Activated T-cell treated with anti-CD3 and anti-CD28 coated beads, Interleukin-2, amount 50 U/mL, for 72 hours (primary cell): ENCODE data around the gene ATP6V0B. TPM values are rescaled to one million over a fixed set of nuclear protein-coding genes. Genes with fewer than 3 reads are reported as not detected.

Experiments
- ATAC-seq, 2 donors: fragments of 150-1000 bp; cut with Tn5 transposase; replicated peaks in 1 of 2; 2 replicates each; pipeline ENCODE4 v1.10.0; 2021; ENCODE audit warnings: moderate library complexity in 2 of 2, mild to moderate bottlenecking in 1 of 2
- DNase-seq, 2 donors: peaks; one replicate each; pipeline ENCODE4 v3.0.0; 2021 to 2022; ENCODE audit warnings: mixed read lengths in 1 of 2
- H3K27ac Mint-ChIP-seq: one replicate; pipeline ENCODE4 v1.8.0; 2022; ENCODE audit warnings: mild to moderate bottlenecking, moderate library complexity, mixed read lengths
- H3K27me3 Mint-ChIP-seq: one replicate; pipeline ENCODE4 v1.8.0; 2022; ENCODE audit warnings: low read depth, mixed read lengths
- H3K36me3 Mint-ChIP-seq, 2 donors: one replicate each; pipeline ENCODE4 v1.8.0; 2022; ENCODE audit warnings: mixed read lengths in 2 of 2, mild to moderate bottlenecking in 1 of 2; ENCODE audit not compliant: insufficient read depth in 2 of 2
- H3K4me1 Mint-ChIP-seq: one replicate; pipeline ENCODE4 v1.8.0; 2022; ENCODE audit warnings: low read depth, mixed read lengths
- H3K4me3 Mint-ChIP-seq, 2 donors: one replicate each; pipeline ENCODE4 v1.8.0; 2022; ENCODE audit warnings: mild to moderate bottlenecking in 2 of 2, mixed read lengths in 2 of 2, moderate library complexity in 2 of 2
- H3K9me3 Mint-ChIP-seq, 2 donors: one replicate each; pipeline ENCODE4 v1.8.0; 2022; ENCODE audit warnings: mixed read lengths in 2 of 2
- total RNA-seq, 2 donors: library from RNA; stranded (reverse); gene quantifications; one replicate each; pipeline ENCODE4 v1.2.3, GENCODE V29; 2022

The ATP6V0B gene
- total RNA-seq, 2 donors from 2014 or later = 89.9 to 98.0 TPM

- no peaks in the 10 kb centered on the region for H3K9me3 Mint-ChIP-seq
- peaks cover 15% of the 10 kb centered on the region for H3K4me1 Mint-ChIP-seq
- H3K4me3 Mint-ChIP-seq = no peak overlapping the region
- ATAC-seq = no peak
- H3K27me3 Mint-ChIP-seq = no peaks in the 10 kb centered on the region
- peaks cover 0 to 1% of the 10 kb centered on the region in 2 donors for H3K36me3 Mint-ChIP-seq
- no peak overlapping the region for H3K27ac Mint-ChIP-seq
- DNase-seq = no peak
Measured at GRCh38 chr1:44015206-44015605, 40.4 kb downstream of the ATP6V0B start.

- Mint-ChIP-seq H3K27ac (no peak overlapping the region), H3K4me3 (no peak overlapping the region), H3K9me3 (no peaks in the 10 kb centered on the region), H3K4me1 (peaks cover 15% of the 10 kb centered on the region), H3K27me3 (no peaks in the 10 kb centered on the region), H3K36me3 (peaks cover 1 to 2% of the 10 kb centered on the region in 2 donors)
- DNase-seq (no peak), ATAC-seq (no peak)
Measured at GRCh38 chr1:44016041-44016889, 41.5 kb downstream of the ATP6V0B start.

GRCh38 chr1:44016890-44017400 lies 42.2 kb downstream of the ATP6V0B start:
- Mint-ChIP-seq H3K9me3 (no peaks in the 10 kb centered on the region), H3K36me3 (peaks cover 3 to 4% of the 10 kb centered on the region in 2 donors), H3K27me3 (no peaks in the 10 kb centered on the region), H3K4me1 (peaks cover 15% of the 10 kb centered on the region), H3K4me3 (no peak overlapping the region), H3K27ac (no peak overlapping the region)
- DNase-seq = no peak
- ATAC-seq = no peak

GRCh38 chr1:44019466-44019948 lies 44.7 kb downstream of the ATP6V0B start:
- no peak overlapping the region for H3K27ac Mint-ChIP-seq
- no peaks in the 10 kb centered on the region for H3K9me3 Mint-ChIP-seq
- H3K36me3 Mint-ChIP-seq = peaks cover 3 to 12% of the 10 kb centered on the region in 2 donors
- H3K4me3 Mint-ChIP-seq = no peak overlapping the region
- H3K4me1 Mint-ChIP-seq = peaks cover 4% of the 10 kb centered on the region
- no peaks in the 10 kb centered on the region for H3K27me3 Mint-ChIP-seq
- ATAC-seq (no peak), DNase-seq (no peak)

- no peaks in the 10 kb centered on the region for H3K4me1 Mint-ChIP-seq
- no peaks in the 10 kb centered on the region for H3K27me3 Mint-ChIP-seq
- peaks cover 6 to 16% of the 10 kb centered on the region in 2 donors for H3K36me3 Mint-ChIP-seq
- DNase-seq = no peak
- no peak overlapping the region for H3K27ac Mint-ChIP-seq
- H3K9me3 Mint-ChIP-seq = no peaks in the 10 kb centered on the region
- H3K4me3 Mint-ChIP-seq = no peak overlapping the region
- no peak for ATAC-seq
Measured at GRCh38 chr1:44020464-44020863, 45.7 kb downstream of the ATP6V0B start.

GRCh38 chr1:44021156-44021555 lies 46.4 kb downstream of the ATP6V0B start:
- Mint-ChIP-seq H3K36me3 (peaks cover 6 to 16% of the 10 kb centered on the region in 2 donors), H3K27me3 (no peaks in the 10 kb centered on the region), H3K4me1 (no peaks in the 10 kb centered on the region), H3K4me3 (no peak overlapping the region), H3K9me3 (no peaks in the 10 kb centered on the region), H3K27ac (no peak overlapping the region)
- no peak for ATAC-seq
- no peak for DNase-seq

- no peak for ATAC-seq
- Mint-ChIP-seq H3K36me3 (peaks cover 6 to 16% of the 10 kb centered on the region in 2 donors), H3K27me3 (no peaks in the 10 kb centered on the region), H3K9me3 (no peaks in the 10 kb centered on the region), H3K27ac (no peak overlapping the region), H3K4me1 (no peaks in the 10 kb centered on the region), H3K4me3 (no peak overlapping the region)
- DNase-seq = no peak
Measured at GRCh38 chr1:44021581-44022321, 47.0 kb downstream of the ATP6V0B start.

- no peaks in the 10 kb centered on the region for H3K9me3 Mint-ChIP-seq
- ATAC-seq = no peak
- no peaks in the 10 kb centered on the region for H3K27me3 Mint-ChIP-seq
Measured at GRCh38 chr1:44024031-44024902, 49.5 kb downstream of the ATP6V0B start.

GRCh38 chr1:44024903-44025525 lies 50.3 kb downstream of the ATP6V0B start:
- no peaks in the 10 kb centered on the region for H3K9me3 Mint-ChIP-seq
- H3K27me3 Mint-ChIP-seq = no peaks in the 10 kb centered on the region
- H3K4me3 Mint-ChIP-seq = no peak overlapping the region
- no peak overlapping the region for H3K27ac Mint-ChIP-seq
- ATAC-seq (no peak), DNase-seq (no peak)
- peaks cover 4 to 22% of the 10 kb centered on the region in 2 donors for H3K36me3 Mint-ChIP-seq
- H3K4me1 Mint-ChIP-seq = peaks cover 21% of the 10 kb centered on the region

More at GRCh38 chr1:44024031-44024902, 49.5 kb downstream of the ATP6V0B start:
- peaks cover 13% of the 10 kb centered on the region for H3K4me1 Mint-ChIP-seq
- no peak overlapping the region for H3K27ac Mint-ChIP-seq
- no peak overlapping the region for H3K4me3 Mint-ChIP-seq
- no peak for DNase-seq
- peaks cover 4 to 22% of the 10 kb centered on the region in 2 donors for H3K36me3 Mint-ChIP-seq

- H3K27ac Mint-ChIP-seq = no peak overlapping the region
- H3K4me3 Mint-ChIP-seq = no peak overlapping the region
- no peak for ATAC-seq
- no peaks in the 10 kb centered on the region for H3K9me3 Mint-ChIP-seq
- DNase-seq = no peak
- H3K36me3 Mint-ChIP-seq = peaks cover 4 to 21% of the 10 kb centered on the region in 2 donors
- H3K4me1 Mint-ChIP-seq = peaks cover 21% of the 10 kb centered on the region
- H3K27me3 Mint-ChIP-seq = no peaks in the 10 kb centered on the region
Measured at GRCh38 chr1:44025816-44026215, 51.1 kb downstream of the ATP6V0B start.

- Mint-ChIP-seq H3K4me3 (no peak overlapping the region), H3K27ac (no peak overlapping the region), H3K4me1 (peaks cover 30% of the 10 kb centered on the region), H3K27me3 (no peaks in the 10 kb centered on the region), H3K36me3 (peaks cover 7 to 19% of the 10 kb centered on the region in 2 donors), H3K9me3 (no peaks in the 10 kb centered on the region)
- no peak for ATAC-seq
- no peak for DNase-seq
Measured at GRCh38 chr1:44027320-44027719, 52.6 kb downstream of the ATP6V0B start.
